RPMI7951 (cell line): ENCODE measurements around the gene KRT33A. TPM values are rescaled to one million over a fixed set of nuclear protein-coding genes. Genes with fewer than 3 reads are reported as not detected.

Source experiments
- DNase-seq: peaks from one replicate; pipeline ENCODE4 v3.0.0-alpha.2; 2012; ENCODE audit warnings: low read depth
- total RNA-seq: library from RNA; depleted of rRNA; stranded (reverse); fragments of >200 nt; shearing (Covaris generic); gene quantifications from 2 replicates; pipeline ENCODE4 v1.2.3, GENCODE V29; 2014

Gene KRT33A
- total RNA-seq, 1 experiment from 2014 or later, result not detected

DNA sequence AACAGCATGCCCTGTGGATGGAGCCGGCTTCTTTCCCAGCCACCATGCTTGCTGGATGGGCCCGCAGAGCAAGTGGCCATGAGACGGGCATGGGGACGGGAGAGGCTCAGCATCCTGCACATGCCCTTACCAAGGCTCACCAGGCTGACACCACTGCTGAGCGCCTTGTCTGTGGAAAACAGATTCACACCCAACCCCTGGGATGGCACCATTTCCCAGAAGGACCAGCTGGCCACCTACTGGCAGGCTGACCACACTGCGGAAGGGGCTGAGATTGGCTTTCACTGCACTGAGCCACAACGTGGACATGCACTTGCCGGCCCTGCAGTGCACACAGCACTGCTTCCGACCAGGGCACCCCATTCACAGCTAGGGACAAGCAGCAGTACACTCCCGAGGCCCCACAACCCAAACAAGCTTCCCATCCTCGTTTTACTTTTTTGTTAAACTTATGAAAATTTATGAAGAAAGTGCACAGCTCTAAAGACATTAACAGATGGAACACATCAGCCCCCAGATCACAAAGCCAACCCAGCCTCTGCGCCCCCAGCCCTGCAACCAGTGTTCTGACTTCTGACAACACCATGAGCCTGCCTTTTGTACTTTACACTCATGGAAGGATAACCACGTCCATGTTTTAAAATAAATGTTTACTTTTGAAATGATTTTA, 21.2 kb downstream of the KRT33A start:
- DNase-seq, result peak; percentile 61

DNA sequence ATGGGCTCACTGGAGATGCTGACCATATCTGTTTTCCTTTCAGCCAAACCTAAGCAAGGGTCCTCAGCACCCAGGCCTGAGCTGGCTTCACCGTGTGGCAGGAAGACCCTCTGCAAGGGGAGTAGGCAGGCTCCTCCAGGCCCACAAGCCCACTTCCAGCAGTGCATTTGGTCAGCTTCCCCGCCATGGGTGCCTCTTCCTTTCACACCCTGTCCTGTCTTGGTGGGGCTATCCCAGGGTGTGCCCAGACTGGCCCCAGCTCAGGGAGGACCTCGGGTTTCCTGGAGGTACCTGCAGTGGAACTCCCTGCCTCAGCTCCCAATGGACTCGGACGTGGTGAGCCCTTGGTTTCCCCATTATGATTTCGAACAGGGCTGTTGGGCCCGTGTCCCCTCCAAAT, 22.4 kb downstream of the KRT33A start:
- no peak for DNase-seq

DNA sequence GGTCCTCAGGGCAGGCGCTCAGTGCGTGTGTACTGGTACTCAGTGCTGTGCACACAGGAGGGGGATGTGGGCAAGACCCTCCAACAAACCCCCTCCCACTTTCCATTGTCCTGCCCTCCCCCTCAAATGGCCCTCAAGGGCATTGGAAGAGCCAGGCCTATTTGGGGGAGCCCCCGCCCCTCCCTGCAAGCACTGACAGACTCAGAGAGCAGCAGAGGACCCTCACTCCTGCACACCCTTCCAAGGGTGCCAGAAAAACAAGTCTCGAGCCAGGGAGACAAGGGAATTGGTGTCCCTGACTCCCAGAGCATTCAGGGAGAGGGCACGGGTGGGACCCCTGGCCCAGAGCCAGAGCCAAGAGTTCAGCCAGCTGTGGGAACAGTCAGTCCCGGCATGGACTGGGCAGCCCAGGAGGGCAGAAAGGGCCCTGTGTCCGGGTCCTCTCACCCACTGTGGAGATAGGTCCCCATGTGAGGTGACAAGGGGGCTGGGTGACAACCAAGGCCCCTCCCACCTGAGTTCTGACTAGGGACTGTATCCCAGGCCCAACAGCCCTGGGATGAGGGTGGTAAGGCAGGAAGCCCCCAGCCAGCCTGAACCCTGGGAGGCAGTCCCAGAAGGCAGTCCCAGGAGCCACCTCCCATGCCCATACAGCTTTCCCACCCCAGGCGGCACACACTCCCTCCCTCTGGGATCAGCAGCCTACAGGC, 23.1 kb downstream of the KRT33A start:
- DNase-seq, result no peak

DNA sequence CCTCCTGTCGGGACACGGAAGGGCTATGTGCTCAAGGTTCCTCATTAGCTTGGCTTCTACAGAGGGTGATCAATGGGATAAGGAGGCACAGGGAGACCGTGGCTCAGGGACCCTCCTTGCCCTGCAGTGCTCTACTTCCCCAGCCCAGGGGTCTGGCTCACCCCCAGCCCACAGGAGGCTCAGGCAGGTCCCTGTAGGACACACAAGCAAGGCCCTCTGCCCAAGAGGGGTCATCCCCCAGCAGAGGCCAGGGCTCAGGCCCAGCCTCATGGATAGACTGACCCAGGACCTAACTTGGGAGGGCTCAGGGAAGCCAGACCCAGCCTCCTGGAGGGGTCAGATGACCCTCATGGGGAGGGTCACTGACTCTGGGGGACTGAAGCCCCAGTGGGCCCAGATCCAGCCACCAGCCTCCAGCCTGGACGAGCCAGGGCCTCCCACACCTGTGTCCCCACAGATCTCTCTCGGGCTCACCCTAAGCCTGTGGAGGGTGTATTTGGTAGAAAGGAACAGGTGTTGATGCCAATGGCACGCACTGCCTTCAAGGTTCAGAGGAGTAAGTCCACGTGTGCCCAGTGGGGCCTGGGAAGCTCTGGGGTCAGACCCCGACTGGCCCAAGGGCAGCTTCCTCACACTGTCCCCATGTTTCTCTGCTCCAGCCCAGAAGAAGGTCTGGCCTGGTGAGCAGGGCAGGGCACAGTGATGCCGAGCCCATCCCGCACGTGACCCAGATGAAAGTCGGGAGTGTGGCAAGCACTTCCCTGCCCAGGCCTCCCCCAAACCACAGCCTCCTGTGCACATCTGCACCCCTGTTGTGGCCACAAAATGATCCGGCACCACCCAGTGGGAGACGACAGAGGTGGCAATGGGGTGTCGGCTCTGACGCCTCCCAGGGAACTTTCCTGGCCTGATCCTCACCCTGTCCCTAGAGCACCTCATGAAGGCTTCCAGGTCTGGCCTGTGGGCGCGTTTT, 24.2 kb downstream of the KRT33A start:
- no peak for DNase-seq

DNA sequence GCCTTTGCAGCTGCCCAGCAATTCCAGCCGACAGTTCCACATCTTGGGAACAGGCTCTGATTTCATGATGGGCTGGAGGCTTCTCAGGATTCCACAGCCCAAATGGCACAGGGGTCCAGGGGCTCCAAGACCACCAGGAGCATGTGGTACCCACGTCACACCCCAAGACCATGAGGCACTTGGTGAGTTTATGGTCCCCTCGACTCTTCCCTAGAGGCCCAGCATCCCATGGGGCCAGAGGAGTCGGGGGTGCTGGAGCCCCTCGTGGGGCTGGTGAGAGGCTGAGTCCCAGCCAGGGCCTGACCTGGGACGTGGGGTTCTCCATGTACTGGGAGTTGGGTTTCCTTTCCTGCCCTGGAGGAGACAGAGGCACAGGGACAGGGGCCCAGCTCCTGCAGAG, 25.0 kb downstream of the KRT33A start:
- no peak for DNase-seq

DNA sequence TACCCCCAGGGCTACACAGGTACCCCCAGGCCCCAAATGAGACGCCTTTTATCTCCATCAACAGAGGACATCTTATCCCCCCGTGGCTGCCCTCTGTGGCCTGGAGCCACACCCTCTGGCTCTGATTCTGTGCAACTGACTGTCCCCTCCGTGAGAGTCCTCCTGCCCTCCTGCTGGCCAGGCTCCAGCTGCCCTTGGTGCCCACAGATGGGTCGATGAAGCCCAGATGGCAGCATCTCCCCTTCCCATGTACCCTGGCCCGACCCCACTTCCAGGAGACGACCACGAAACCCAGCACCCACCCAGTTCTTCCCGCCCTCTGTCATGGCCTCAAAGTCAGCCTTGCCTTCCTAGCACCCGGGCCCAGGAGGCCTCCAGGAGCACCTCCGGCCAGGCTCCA, 25.5 kb downstream of the KRT33A start:
- no peak for DNase-seq

DNA sequence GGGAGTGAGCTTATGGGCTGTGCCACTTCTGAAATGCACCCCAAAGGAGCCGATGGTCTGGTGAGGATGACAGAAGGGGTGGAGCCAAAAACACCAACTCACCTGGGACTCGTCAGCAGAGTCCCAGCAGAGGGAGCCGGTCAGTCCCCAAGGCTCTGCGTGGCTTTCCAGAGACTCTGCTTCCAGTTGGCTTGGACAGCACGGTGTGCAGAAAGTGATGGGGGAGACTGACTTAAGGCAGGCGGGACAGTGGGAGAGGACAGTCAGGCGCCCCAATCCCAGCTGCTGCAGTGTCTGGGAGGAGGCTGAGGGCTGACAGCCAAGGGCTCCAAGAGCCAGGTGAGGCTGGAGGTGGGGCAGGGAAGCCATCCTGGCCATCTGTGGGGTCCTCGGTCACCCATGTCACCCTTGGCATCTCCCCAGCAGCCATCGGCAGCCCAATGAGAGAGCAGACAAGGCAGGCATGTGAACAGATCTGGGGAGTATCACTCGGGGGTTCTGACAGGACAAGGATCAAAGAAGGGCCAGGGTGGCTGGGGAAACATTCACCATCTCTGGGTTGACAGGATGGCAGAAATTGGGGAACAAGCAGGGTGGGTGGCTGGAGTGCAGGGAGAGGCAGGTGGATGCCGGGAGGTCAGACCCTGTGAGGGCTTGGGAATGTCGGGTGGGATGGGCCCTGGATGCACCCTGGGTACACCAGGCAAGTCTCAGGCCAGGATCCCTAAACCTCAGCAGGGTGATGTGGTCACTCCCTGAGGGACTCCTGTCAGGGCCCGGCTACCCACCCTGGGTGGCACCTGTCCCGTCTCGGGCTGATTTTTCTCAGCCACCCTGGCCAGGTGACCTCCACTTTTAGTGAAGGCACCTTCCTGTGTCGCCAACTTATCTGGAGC, 26.2 kb downstream of the KRT33A start:
- peak; percentile 26 for DNase-seq

DNA sequence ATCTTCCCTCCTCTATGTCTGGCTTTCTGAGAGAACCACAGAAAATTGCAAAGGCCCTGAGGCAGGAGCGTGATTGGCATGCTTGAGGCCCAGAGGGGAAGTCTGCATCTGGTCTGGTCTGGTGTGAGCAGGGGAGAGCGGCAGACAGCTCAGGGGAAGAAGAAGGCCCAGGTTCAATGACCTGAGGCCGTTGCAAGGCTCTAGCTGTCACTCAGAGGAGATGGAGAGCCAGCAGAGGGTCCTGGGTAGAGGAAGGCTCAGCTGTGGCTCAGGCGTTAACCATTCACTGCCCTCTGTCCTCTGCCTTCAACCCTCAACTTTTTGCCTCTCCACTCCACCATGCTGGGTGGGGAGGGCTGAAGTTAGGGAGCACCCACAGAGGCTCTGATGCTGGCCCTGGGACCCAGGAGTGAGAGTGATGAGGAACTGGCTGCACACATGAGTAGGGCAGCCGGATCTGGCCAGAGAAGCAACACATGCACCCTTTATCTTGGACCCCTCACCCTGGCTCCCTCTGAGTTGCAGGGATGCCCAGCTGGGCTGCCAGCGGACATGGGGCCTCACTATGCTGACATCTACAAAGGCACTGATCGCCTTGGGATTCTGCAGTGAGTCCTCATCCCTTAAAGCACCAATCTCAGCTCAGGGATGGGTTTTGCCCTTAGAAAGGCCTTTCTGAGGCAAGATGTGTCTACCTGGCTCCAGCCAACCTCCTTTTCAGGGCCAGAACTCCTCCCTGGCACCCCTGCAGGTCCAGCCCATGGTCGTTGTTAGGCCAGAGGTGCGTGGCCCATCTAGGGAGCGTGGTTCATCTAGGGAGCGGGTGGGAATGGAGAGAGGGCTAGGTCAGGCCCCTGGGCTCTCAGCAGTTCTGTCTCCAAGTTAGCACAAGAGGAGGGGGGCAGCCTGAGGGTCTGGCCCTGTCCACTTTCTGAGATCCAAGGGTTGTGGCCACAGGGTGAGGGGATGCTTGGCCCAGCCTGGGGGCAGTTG, 27.4 kb downstream of the KRT33A start:
- DNase-seq, result no peak

DNA sequence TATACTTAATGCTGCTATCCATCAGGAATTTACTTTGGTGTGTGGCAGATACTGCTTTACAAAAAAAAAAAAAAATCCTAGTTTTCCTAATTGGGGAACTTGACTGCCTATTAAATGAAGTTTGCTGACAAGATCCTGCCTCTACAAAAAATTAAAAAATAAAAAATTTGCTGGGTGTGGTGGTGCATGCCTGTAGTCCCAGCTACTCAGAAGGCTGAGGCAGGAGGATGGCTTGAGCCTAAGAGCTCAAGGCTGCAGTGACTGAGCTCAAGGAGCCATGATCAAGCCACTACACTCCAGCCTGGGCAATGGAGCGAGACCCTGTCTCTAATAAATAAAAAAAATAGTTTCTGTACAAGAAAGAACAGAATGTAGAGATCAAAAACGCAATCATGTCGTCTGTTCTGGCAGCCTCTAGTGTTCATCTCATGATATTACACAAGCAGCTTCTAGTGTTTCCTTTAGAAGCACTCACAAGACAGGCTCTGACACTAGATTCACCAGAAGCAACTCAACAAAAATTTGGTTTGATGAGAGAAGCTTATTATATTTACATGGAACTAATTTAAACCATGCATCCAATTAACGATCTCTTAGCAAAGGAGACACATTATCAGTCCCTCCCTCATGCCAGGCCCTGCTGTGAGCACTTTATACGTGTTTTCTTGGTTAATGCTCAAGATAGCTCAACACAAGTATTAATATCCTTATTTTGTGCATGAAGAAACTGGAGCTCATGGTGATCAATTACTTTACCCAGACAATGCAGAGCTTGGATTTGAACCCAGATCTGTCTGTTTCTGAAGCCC, 28.3 kb downstream of the KRT33A start:
- peak; percentile 68 for DNase-seq

DNA sequence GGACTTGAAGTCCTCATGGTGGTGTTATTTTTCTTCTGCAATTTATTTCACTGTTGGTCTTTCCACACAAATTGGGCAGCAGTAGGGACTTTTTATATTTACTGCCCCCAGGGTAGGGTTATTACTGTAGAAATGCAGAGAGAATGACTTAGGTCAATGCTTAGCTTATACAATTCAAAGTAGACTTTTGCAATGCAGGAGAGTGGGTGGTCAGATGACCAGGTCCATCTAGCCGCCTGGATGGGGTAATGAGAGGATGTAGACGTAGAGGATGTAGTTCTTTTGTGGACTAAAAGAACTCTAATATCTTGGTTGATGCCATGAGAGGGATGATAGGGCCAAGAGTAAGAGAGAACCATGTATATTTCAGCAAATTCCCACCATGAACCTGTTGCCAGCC, 32.4 kb downstream of the KRT33A start:
- DNase-seq, result no peak

DNA sequence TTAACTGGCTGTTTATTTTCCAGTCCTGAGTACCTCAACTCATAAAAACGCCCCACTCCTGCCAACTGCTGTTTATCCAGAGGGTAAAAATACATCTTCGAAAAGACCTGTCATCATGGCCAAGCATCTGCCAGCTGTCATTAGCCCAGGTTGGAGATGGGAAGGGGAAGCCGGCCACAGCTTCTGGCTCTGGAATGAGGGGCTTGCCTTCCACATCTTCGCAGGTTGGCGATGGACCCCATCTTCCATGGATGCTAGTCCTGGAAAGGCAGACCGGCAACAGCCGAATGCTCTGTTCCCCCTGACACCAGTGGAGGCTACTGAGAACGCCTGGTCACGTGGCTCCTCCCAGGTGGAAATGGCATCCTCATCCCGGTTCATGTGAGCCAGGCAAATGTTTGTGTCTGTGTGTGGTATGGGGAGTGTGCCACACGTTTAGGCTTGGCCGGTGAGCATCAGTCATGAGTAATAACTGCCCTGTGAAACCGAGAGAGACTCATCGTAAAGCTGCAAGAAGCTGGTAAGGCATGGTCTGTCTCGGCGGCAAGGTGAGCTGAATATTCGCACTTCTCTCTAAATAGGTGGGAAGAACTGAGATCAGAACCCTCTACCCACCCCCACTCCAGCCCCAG, 34.7 kb downstream of the KRT33A start:
- no peak for DNase-seq

DNA sequence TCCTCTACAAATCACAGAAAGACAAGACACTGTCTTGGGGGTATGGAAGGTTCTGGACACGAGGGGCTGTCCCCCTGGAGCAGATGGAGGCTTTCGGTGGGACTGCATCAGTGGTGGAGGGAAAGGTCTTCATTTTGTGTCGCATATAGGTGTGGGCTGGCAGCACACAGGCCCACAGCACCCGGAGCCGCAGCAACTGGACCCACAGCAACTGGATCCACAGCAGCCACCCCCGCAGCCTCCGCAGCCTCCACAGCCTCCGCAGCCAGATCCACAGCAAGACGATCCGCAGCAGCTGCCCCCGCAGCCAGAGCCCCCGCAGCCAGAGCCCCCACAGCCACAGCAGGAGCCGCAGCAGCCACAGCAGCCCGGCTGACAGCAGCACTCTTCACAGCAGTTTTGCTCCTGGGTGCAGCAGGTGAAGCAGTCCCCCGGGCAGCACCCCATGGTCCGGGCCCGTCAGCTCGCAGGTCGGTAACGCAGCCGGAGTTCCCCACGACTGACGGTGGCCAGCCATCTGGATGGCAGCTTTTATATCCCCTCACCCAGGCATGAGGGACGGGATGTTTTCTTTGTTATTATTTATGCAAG, 35.3 kb downstream of the KRT33A start, which contains the start of gene KRTAP17-1:
KRTAP17-1 (minus strand) TSS at position 507 of the 591 bp plus-strand sequence; CDS start at position 447, 60 bp downstream.
- DNase-seq, result no peak

DNA sequence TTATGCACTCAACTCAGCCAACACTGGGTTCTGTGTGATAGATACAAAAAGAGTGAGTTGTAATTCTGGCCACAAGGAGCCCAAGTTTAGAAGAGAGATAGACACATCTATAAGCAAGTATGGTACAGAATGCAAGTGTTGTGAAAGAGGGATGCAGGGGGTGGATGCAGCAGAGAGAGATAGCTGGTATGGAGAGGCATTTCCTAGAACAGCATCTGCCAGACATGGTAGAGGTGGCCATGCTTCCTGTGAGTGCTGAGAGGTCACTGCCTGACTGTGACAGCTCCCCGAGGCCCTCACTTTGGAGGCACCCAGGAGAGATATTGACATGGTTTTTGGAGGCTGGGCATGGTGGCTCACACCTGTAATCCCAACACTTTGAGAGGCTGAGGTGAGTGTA, 39.5 kb downstream of the KRT33A start:
- no peak for DNase-seq

DNA sequence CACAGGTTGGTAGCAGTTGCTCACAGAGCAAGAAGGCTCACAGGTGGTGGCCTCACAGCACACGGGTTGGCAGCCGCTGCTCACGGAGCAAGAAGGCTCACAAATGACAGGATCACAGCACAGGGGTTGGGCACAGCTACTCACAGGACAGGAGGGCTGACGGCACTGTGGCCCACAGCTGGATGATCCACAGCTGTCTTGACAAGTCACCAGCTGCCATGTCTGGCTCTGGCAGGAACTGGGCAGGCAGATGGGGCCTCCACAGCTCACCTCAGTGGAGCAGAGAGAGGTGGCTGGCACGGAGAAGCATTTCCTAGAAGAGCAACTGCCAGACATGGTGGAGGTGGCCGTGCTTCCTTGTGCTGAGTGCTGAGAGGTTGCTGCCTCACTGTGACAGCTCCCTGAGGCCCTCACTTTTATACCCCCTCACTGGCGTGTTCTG, 41.7 kb downstream of the KRT33A start, which contains the start of gene KRTAP16-1:
KRTAP16-1 (minus strand) TSS at position 392 of the 442 bp plus-strand sequence; CDS start at position 336, 56 bp downstream.
- no peak for DNase-seq

DNA sequence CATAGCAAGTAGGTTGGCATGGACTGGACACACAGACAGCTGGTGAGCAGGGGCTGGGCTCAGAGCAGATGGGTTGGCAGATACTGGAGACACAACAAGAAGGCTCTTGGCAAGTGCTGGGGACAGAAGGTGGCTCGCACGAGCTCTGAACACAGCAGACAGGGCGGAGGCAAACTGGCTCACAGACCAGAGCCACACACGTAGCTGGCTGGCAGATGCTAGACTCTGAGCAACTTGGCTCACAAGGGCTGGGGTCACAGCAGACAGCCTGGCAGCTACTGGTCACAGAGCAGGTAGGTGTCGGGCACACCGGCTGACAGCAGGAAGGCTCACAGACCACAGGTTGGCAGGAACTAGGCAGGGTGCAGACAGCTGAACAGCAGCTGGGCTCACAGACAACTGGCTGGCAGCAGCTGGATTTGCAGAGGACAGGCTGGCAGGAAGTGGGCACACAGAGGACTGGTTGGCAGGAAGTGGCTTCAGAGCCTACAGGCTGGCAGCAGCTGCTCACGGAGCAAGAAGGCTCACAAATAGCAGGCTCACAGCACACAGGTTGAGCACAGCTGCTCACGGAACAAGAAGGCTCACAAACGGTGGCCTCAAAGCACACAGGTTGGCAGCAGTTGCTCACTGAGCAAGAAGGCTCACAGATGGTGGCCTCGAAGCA, 42.2 kb downstream of the KRT33A start:
- peak; percentile 58 for DNase-seq

DNA sequence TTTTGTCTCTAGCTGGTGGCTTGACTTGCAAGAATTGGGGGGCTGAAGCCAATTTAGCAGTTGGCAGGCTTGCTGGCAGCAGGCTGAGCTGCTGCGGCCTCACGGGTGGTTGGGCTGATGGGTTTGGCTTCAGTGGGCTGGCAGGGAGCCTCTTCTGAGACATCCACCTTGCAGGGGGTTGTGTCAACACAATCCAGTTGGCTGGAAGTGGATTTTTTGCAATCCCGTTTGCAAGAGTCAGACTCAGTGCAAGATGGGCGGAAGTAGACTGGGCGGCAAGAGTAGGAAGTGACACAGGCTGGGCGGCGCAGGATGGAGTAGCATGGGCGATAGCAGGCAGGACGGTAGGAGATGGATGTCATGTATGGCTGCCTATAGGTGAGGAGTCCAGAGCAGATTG, 43.0 kb downstream of the KRT33A start:
- peak; percentile 52 for DNase-seq

DNA sequence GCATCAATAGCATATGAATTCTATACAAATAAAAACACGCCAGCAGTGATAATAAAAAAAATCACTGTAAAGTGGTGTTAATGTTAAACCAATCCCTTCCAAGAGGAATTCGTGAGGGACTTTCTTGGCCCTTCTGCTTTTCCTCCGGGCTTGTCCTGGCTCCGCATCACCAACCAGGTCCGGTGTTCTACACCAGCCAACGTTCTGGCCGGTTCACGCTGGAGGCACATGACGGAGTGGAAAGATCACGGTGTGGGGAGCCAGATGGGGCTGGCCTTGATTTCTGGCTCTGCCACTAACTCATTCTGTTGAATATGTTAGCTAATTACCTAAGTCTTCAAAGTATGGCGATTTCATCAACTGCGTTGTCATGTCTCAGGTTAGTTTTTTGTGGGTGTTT, 46.5 kb downstream of the KRT33A start:
- no peak for DNase-seq
